MM.1S (cell line): ENCODE measurements around the gene TNFSF13B.
"Not testable (repeated sequence)": the region's sequence is repeated elsewhere in the genome, so short reads cannot be mapped to it uniquely, and the experiment has no call there.

ENCODE experiments used
- DNase-seq: peaks from one replicate; pipeline ENCODE4 v3.0.0-alpha.2; 2015
- H2AFZ ChIP-seq: fragments of 300-600 bp; sonication (generic); 2 replicates; pipeline ENCODE4 v1.6.0; 2016; ENCODE audit warnings: antibody characterized with exemption, low read length
- H3F3A ChIP-seq: fragments of 300-600 bp; sonication (generic); 2 replicates; pipeline ENCODE4 v1.6.1; 2016; ENCODE audit warnings: mild to moderate bottlenecking, antibody characterized with exemption, low read length, moderate library complexity, mixed read lengths; ENCODE audit not compliant: insufficient read depth
- H3K27ac ChIP-seq: fragments of 300-600 bp; sonication (generic); 2 replicates; pipeline ENCODE4 v1.5.1; 2016; ENCODE audit warnings: mild to moderate bottlenecking, low read length
- H3K27me3 ChIP-seq: fragments of 300-600 bp; sonication (generic); replicated peaks from 2 replicates; pipeline ENCODE4 v1.6.0; 2016; ENCODE audit warnings: low read length; ENCODE audit not compliant: insufficient read depth
- H3K36me3 ChIP-seq: fragments of 300-600 bp; sonication (generic); replicated peaks from 2 replicates; pipeline ENCODE4 v1.6.1; 2016; ENCODE audit warnings: mild to moderate bottlenecking, low read length, mixed read lengths; ENCODE audit not compliant: insufficient read depth
- H3K4me1 ChIP-seq: fragments of 300-600 bp; sonication (generic); 2 replicates; pipeline ENCODE4 v1.6.1; 2016; ENCODE audit warnings: low read length, mixed read lengths
- H3K4me2 ChIP-seq: fragments of 300-600 bp; sonication (generic); 2 replicates; pipeline ENCODE4 v1.6.0; 2016; ENCODE audit warnings: low read depth, low read length
- H3K4me3 ChIP-seq: fragments of 300-600 bp; sonication (generic); 2 replicates; pipeline ENCODE4 v1.5.1; 2016; ENCODE audit warnings: low read length, mixed read lengths
- H3K79me2 ChIP-seq: fragments of 300-600 bp; sonication (generic); 2 replicates; pipeline ENCODE4 v1.6.1; 2016; ENCODE audit warnings: mixed run types, low read length, mixed read lengths
- H3K9ac ChIP-seq: fragments of 300-600 bp; sonication (generic); 2 replicates; pipeline ENCODE4 v1.6.1; 2016; ENCODE audit warnings: low read length, mixed read lengths
- H3K9me2 ChIP-seq: fragments of 300-600 bp; sonication (generic); replicated peaks from 2 replicates; pipeline ENCODE4 v1.6.1; 2016; ENCODE audit warnings: mild to moderate bottlenecking, low read length, mixed read lengths; ENCODE audit not compliant: insufficient read depth
- H3K9me3 ChIP-seq: fragments of 300-600 bp; sonication (generic); replicated peaks from 2 replicates; pipeline ENCODE4 v1.6.1; 2016; ENCODE audit warnings: mild to moderate bottlenecking, low read length, mixed read lengths; ENCODE audit not compliant: insufficient read depth
- H4K20me1 ChIP-seq: fragments of 300-600 bp; sonication (generic); 2 replicates; pipeline ENCODE4 v1.6.1; 2016; ENCODE audit warnings: mild to moderate bottlenecking, low read length, moderate library complexity, mixed read lengths; ENCODE audit not compliant: insufficient read depth
- EZH2 ChIP-seq: fragments of 300-600 bp; sonication (generic); optimal IDR thresholded peaks from 2 replicates; pipeline ENCODE3; 2017; ENCODE audit warnings: low read depth, mild to moderate bottlenecking, antibody characterized with exemption, low read length, mixed read lengths
- EZH2phosphoT487 ChIP-seq: fragments of 300-600 bp; sonication (generic); IDR thresholded peaks from 2 replicates; pipeline ENCODE4 v1.6.1; 2018; ENCODE audit warnings: antibody characterized with exemption, low read length
- TF ChIP-seq, protein P1 (sequence below): fragments of 300-600 bp; sonication (generic); IDR thresholded peaks from 2 replicates; pipeline ENCODE4 v1.5.1; 2016; ENCODE audit warnings: antibody characterized with exemption, low read length, mixed read lengths

The TNFSF13B gene

DNA sequence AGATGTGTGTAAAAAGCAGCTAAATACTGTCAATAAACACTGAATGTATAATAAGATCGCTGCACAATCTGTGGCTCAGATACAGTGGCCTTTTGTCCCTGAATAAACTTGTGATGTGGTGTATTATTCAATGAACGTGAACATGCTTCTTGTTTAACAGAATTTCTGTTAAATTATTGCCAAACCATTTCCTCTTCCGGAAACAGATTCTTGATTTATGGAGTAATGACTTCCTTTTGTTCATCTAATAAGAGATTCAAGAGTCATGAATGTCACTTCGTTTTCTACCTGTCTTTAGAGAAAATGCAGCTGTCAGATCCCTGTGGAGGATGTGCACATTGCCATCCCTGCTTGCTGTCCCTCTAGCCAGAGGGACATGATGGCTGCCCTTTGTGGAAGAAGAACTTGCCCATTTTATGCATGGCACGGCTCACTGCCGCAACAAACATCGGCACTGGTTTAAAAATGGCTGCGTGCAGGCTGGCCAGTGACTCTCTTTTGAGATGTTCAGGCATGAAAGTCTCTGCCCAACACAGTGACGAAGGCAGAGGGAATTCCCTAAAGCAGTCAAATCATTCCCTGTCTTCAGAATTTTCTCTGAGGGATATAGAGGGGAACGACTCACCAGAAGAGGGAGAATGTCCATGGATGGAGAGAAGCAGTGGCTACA, 3.1 kb upstream of the TNFSF13B start:
- Histone ChIP-seq H3K9me3 (no peaks in the 10 kb centered on the region), H3K9ac (no peak overlapping the region), H3K27me3 (no peaks in the 10 kb centered on the region), H3F3A (peaks cover 18% of the 10 kb centered on the region), H3K36me3 (no peaks in the 10 kb centered on the region), H3K4me2 (no peak overlapping the region), H4K20me1 (no peaks in the 10 kb centered on the region), H3K79me2 (no peaks in the 10 kb centered on the region), H3K4me3 (no peak overlapping the region), H3K4me1 (no peaks in the 10 kb centered on the region), H3K27ac (no peak overlapping the region), H3K9me2 (no peaks in the 10 kb centered on the region), H2AFZ (no peak overlapping the region)
- TF ChIP-seq, protein P1, sequence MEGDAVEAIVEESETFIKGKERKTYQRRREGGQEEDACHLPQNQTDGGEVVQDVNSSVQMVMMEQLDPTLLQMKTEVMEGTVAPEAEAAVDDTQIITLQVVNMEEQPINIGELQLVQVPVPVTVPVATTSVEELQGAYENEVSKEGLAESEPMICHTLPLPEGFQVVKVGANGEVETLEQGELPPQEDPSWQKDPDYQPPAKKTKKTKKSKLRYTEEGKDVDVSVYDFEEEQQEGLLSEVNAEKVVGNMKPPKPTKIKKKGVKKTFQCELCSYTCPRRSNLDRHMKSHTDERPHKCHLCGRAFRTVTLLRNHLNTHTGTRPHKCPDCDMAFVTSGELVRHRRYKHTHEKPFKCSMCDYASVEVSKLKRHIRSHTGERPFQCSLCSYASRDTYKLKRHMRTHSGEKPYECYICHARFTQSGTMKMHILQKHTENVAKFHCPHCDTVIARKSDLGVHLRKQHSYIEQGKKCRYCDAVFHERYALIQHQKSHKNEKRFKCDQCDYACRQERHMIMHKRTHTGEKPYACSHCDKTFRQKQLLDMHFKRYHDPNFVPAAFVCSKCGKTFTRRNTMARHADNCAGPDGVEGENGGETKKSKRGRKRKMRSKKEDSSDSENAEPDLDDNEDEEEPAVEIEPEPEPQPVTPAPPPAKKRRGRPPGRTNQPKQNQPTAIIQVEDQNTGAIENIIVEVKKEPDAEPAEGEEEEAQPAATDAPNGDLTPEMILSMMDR: no peak
- TF ChIP-seq EZH2 (no peak), EZH2phosphoT487 (no peak)
- no peak for DNase-seq

DNA sequence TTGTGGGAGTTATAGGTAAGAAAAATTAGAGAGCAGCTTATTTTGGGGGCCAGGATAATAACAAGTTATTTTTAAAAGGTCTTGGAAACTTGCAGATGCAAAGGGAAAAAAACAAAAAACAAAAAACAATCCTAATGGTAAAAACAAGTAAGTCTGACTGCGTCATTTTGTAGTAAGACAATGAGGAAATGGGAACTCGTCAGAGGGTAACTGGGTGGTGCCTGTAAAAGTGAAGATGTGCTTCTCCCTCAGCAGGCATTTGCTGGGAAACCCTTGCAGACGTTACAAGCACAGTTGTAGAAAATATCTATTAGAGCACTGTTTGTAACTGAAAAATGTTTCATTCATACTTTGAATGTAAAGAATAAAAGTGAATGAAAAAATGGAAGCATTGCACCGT, 2.2 kb upstream of the TNFSF13B start:
- Histone ChIP-seq H3K79me2 (no peaks in the 10 kb centered on the region), H3K27ac (no peak overlapping the region)
- no peak for DNase-seq

DNA sequence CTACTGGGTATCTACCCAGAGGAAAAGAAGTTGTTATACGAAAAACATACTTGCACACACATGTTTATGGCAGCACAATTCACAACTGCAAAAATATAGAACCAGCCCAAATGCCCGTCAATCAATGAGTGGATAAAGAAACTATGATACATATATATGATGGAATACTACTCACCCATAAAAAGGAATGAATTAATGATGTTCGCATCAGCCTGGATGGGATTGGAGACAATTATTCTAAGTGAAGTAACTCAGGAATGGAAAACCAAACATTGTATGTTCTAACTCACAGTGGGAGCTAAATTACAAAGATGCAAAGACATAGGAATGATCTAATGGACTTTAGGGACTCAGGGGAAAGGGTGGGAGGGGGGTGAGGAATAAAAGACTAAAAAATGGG, 1.7 kb upstream of the TNFSF13B start:
- H3K4me3 ChIP-seq, H3K9ac ChIP-seq, H4K20me1 ChIP-seq, H3K79me2 ChIP-seq, H3K9me2 ChIP-seq, H3K27me3 ChIP-seq, H3K36me3 ChIP-seq, H3K9me3 ChIP-seq, H2AFZ ChIP-seq, H3K4me2 ChIP-seq, H3K4me1 ChIP-seq, H3K27ac ChIP-seq, DNase-seq: not testable (repeated sequence)
- peaks cover 18% of the 10 kb centered on the region for H3F3A ChIP-seq

More for the DNA sequence above, 2.2 kb upstream of the TNFSF13B start:
- H3F3A ChIP-seq: peaks cover 18% of the 10 kb centered on the region
- H2AFZ ChIP-seq: no peak overlapping the region
- H3K9ac ChIP-seq: no peak overlapping the region
- TF ChIP-seq EZH2phosphoT487: no peak
- no peak for TF ChIP-seq EZH2
- TF ChIP-seq, protein P1: no peak
- no peak overlapping the region for H3K4me2 ChIP-seq
- H3K36me3 ChIP-seq: no peaks in the 10 kb centered on the region
- no peaks in the 10 kb centered on the region for H3K27me3 ChIP-seq
- H3K4me1 ChIP-seq: no peaks in the 10 kb centered on the region
- no peaks in the 10 kb centered on the region for H4K20me1 ChIP-seq
- H3K9me3 ChIP-seq: no peaks in the 10 kb centered on the region
- no peaks in the 10 kb centered on the region for H3K9me2 ChIP-seq
- no peak overlapping the region for H3K4me3 ChIP-seq

DNA sequence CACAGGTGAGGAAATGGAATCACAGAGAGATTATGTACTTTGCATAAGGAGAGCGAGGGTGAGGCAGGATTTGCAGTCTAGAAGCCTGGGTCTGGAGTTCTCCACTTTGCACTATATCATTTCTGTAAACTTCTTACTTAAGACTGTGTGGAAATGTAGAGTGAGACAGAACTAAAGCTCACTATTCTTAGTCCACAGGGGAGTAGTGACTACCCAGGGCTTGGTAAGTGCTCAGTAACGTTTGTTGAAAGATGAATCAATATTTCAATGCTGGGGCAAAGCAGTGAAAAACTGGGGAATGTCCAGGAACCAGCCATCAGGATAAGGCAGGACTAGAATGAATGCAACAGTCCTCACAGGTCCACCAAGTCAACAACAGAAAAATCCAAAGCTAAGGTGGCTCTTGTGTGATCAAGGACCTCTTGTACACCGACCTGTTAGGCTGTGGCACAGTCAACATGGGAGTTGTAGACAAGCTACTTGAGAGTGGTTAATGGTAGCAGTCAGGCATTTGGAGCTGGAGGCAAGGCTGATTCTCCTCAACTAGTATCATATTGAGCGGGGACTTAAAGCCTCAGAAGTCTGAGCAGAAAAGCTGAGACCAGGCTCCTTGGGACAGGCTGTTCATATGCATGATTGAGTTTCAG, 929 bp upstream of the TNFSF13B start:
- Histone ChIP-seq H3K9ac (no peak overlapping the region), H3K9me2 (no peaks in the 10 kb centered on the region), H3F3A (peaks cover 18% of the 10 kb centered on the region), H4K20me1 (no peaks in the 10 kb centered on the region), H3K4me2 (no peak overlapping the region), H3K4me3 (no peak overlapping the region), H3K79me2 (no peaks in the 10 kb centered on the region), H2AFZ (no peak overlapping the region), H3K27ac (no peak overlapping the region), H3K4me1 (no peaks in the 10 kb centered on the region), H3K27me3 (no peaks in the 10 kb centered on the region), H3K36me3 (no peaks in the 10 kb centered on the region), H3K9me3 (no peaks in the 10 kb centered on the region)
- TF ChIP-seq EZH2 (no peak), EZH2phosphoT487 (no peak)
- TF ChIP-seq, protein P1: no peak
- no peak for DNase-seq
